Natural killer cell treated with Interleukin-12 subunit alpha and Interleukin-12 subunit beta and Interleukin-15 and Interleukin-18, amount 100 ng/mL, for 72 hours (primary cell): ENCODE data around the gene NRG4. TPM values are rescaled to one million over a fixed set of nuclear protein-coding genes. Genes with fewer than 3 reads are reported as not detected.
"Not testable (repeated sequence)": the region's sequence is repeated elsewhere in the genome, so short reads cannot be mapped to it uniquely, and the experiment has no call there.

Source experiments
- ATAC-seq, 2 donors: fragments of 150-1000 bp; cut with Tn5 transposase in 1 of 2; sonication (Bioruptor Pico), chemical (Tn5 transposase) in 1 of 2; 2 replicates each; pipeline ENCODE4 v1.10.0; 2021
- DNase-seq: peaks from one replicate; pipeline ENCODE4 v3.0.0; 2022; ENCODE audit warnings: low spot score
- H3K27ac Mint-ChIP-seq, 2 donors: 1 replicate in 1 of 2; 2 replicates in 1 of 2; pipeline ENCODE4 v1.8.0; 2022; ENCODE audit warnings: mixed read lengths in 2 of 2, mild to moderate bottlenecking in 1 of 2, moderate library complexity in 1 of 2
- H3K27me3 Mint-ChIP-seq, 2 donors: 1 replicate in 1 of 2; 2 replicates in 1 of 2; pipeline ENCODE4 v1.8.0; 2022; ENCODE audit warnings: mixed read lengths in 2 of 2
- H3K36me3 Mint-ChIP-seq: one replicate; pipeline ENCODE4 v1.8.0; 2022; ENCODE audit warnings: mixed read lengths
- H3K4me1 Mint-ChIP-seq, 2 donors: 1 replicate in 1 of 2; 2 replicates in 1 of 2; pipeline ENCODE4 v1.8.0; 2022; ENCODE audit warnings: low read depth in 2 of 2, mixed read lengths in 2 of 2, mild to moderate bottlenecking in 1 of 2
- H3K4me3 Mint-ChIP-seq: one replicate; pipeline ENCODE4 v1.8.0; 2022; ENCODE audit warnings: mixed read lengths
- H3K9me3 Mint-ChIP-seq: 2 replicates; pipeline ENCODE4 v1.8.0; 2022; ENCODE audit warnings: mixed read lengths
- total RNA-seq, 2 donors: library from RNA; stranded (reverse); gene quantifications; one replicate each; pipeline ENCODE4 v1.2.3, GENCODE V29; 2022

The NRG4 gene
- total RNA-seq, 2 donors from 2014 or later: 0.21 TPM; not detected in 1

- no peak overlapping the region for H3K4me3 Mint-ChIP-seq
- H3K9me3 Mint-ChIP-seq: no peaks in the 10 kb centered on the region
- no peak for ATAC-seq
- no peaks in the 10 kb centered on the region for H3K27me3 Mint-ChIP-seq
- peaks cover 13% of the 10 kb centered on the region for H3K36me3 Mint-ChIP-seq
- no peak overlapping the region for H3K27ac Mint-ChIP-seq
- DNase-seq: no peak
- H3K4me1 Mint-ChIP-seq: peaks cover 48 to 56% of the 10 kb centered on the region in 2 donors
Measured at GRCh38 chr15:75928680-75929608, 83.3 kb downstream of the NRG4 start.

- H3K27ac Mint-ChIP-seq: peak overlapping the region in 1 of 2 donors; percentile 12
- H3K36me3 Mint-ChIP-seq: peaks cover 15% of the 10 kb centered on the region
- ATAC-seq (no peak), DNase-seq (no peak)
- H3K4me1 Mint-ChIP-seq: peaks cover 54 to 66% of the 10 kb centered on the region in 2 donors
- peaks cover 3% of the 10 kb centered on the region for H3K9me3 Mint-ChIP-seq
- H3K27me3 Mint-ChIP-seq: no peaks in the 10 kb centered on the region
- no peak overlapping the region for H3K4me3 Mint-ChIP-seq
Measured at GRCh38 chr15:75927601-75928000, 84.6 kb downstream of the NRG4 start.

DNA sequence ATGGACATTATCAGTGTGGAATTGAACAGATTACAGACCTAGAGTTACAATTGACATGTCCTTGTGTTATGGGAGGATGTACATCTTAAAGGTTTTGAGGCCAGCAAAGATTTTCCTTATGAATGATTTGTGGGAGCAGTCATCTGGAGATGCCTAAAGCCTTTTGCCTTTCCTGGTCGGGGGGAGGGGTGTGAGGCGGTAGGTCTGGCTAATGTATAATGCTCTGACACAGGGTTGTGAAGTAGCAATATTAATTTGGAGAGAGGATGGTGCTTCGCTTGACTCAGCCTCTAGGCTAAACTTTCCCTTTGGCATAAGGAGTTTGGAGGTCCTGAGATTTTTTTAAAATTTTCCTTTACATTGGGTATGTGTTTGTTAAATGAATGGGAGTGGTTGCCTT is 85.3 kb downstream of the NRG4 start:
- H3K27ac Mint-ChIP-seq: peak overlapping the region in 1 of 2 donors; percentile 12

DNA sequence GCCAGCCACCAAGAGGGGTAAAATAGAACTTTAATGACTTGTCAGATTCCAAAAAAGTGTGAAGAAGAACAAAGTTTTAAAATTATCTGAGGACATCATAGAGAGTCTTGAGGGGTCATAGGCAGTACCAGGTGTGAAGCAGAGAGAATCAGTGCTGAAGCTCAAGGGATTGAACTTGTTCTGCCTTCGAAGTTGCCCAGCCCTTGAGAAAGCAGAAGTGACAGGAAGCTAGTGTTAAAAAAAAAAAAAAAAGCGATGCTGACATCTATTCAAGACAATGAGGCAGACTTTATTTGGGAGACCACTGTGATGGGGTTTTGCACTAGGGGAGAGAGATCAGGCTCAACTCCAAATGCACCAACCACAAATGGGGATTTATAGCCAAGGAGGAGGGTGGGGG is 86.8 kb downstream of the NRG4 start:
- no peaks in the 10 kb centered on the region for H3K27me3 Mint-ChIP-seq
- H3K36me3 Mint-ChIP-seq: peaks cover 19% of the 10 kb centered on the region
- H3K27ac Mint-ChIP-seq: peak overlapping the region in 1 of 2 donors; percentile 41
- DNase-seq (no peak), ATAC-seq (no peak)
- H3K9me3 Mint-ChIP-seq: peaks cover 3% of the 10 kb centered on the region
- peak overlapping the region; percentile 62 for H3K4me3 Mint-ChIP-seq
- H3K4me1 Mint-ChIP-seq: peaks cover 56 to 65% of the 10 kb centered on the region in 2 donors

More for the DNA sequence above, 85.3 kb downstream of the NRG4 start:
- ATAC-seq: no peak
- peaks cover 19% of the 10 kb centered on the region for H3K36me3 Mint-ChIP-seq
- peaks cover 61 to 73% of the 10 kb centered on the region in 2 donors for H3K4me1 Mint-ChIP-seq
- no peaks in the 10 kb centered on the region for H3K27me3 Mint-ChIP-seq
- no peak for DNase-seq
- peaks cover 3% of the 10 kb centered on the region for H3K9me3 Mint-ChIP-seq
- H3K4me3 Mint-ChIP-seq: no peak overlapping the region

DNA sequence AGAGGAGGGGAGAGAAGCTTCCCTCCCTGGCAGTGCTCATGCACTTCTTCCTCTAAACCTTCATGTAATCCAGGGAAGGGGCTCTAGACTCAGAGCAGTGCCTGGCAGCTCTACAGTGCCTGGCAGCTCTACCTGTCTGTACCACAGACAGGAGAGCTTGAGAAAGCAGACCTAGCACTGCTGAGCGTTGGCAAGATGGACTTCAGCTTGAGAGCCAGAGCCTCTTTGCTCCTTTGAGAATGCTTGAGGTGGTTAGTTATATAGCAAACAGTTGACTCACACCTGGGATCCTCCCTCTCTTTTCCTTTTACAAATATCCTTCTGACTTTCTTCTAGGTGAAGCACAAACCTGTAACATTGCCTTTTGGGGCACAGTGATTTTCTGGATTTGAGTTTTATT is 87.6 kb downstream of the NRG4 start:
- H3K27ac Mint-ChIP-seq: no peak overlapping the region
- ATAC-seq (no peak), DNase-seq (no peak)
- peaks cover 24% of the 10 kb centered on the region for H3K36me3 Mint-ChIP-seq
- H3K4me3 Mint-ChIP-seq: no peak overlapping the region
- peaks cover 51 to 62% of the 10 kb centered on the region in 2 donors for H3K4me1 Mint-ChIP-seq
- H3K27me3 Mint-ChIP-seq: no peaks in the 10 kb centered on the region
- H3K9me3 Mint-ChIP-seq: peaks cover 3% of the 10 kb centered on the region

GRCh38 chr15:75923756-75924155 is 88.5 kb downstream of the NRG4 start:
- peak; percentile 91 for ATAC-seq
- Mint-ChIP-seq H3K9me3 (peaks cover 3% of the 10 kb centered on the region), H3K27me3 (no peaks in the 10 kb centered on the region), H3K36me3 (peaks cover 24% of the 10 kb centered on the region), H3K4me3 (peak overlapping the region; percentile 63), H3K27ac (peak overlapping the region; percentile 0 to 5), H3K4me1 (peaks cover 48 to 62% of the 10 kb centered on the region in 2 donors)
- DNase-seq: peak; percentile 66

DNA sequence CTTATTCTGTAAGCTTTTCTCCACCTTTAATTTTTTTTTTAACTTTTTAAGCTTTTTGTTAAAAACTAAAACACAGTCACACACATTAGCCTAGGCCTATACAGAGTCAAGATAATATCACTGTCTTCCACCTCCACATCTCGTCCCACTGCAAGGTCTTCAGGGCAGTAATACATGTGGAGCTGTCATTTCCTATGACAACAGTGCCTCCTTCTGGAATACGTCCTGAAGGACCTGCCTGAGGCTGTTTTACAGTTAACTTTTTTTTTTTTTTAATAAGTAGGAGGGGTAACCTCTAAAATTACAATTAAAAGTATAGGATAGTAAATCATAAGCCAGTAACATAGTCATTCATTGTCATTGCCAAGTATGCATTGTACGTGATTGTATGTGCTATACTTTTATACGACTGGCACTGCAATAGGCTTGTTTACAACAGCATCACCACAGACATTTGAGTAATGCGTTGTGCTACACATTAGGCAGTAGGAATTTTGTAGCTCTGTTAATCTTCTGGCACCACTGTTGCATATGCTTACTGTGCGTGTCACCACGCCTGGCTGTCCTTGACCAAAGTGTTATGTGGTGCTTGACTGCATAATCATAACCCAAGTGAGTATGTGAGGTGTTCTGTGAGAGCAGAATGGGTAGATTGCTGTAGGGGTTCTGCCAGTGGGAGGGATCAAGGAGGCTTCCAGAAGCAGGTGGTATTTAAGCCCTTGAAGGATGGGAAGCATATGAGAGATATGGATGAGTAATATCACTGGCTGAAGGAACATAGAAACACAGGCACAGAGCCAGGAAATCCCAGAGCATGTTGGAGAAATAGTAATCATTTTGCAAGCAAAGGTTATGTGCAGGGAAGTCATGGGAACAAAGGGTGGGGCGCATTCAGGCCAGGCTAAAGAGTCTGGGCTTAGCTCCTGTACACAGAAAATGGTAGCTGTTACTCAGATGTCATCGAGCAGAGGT is 90.2 kb downstream of the NRG4 start:
- DNase-seq: no peak
- peaks cover 35 to 52% of the 10 kb centered on the region in 2 donors for H3K4me1 Mint-ChIP-seq
- H3K4me3 Mint-ChIP-seq: peak overlapping the region; percentile 65
- peaks cover 35% of the 10 kb centered on the region for H3K36me3 Mint-ChIP-seq
- H3K9me3 Mint-ChIP-seq: peaks cover 3% of the 10 kb centered on the region
- ATAC-seq: peak; percentile 75 to 80
- no peaks in the 10 kb centered on the region for H3K27me3 Mint-ChIP-seq
- H3K27ac Mint-ChIP-seq: peak overlapping the region; percentile 53 to 60

- no peaks in the 10 kb centered on the region for H3K27me3 Mint-ChIP-seq
- H3K9me3 Mint-ChIP-seq: peaks cover 3% of the 10 kb centered on the region
- ATAC-seq: no peak
- H3K4me3 Mint-ChIP-seq: no peak overlapping the region
- H3K36me3 Mint-ChIP-seq: peaks cover 29% of the 10 kb centered on the region
- no peak for DNase-seq
- peaks cover 24 to 35% of the 10 kb centered on the region in 2 donors for H3K4me1 Mint-ChIP-seq
- H3K27ac Mint-ChIP-seq: no peak overlapping the region
Measured at GRCh38 chr15:75920079-75920478, 92.1 kb downstream of the NRG4 start.

DNA sequence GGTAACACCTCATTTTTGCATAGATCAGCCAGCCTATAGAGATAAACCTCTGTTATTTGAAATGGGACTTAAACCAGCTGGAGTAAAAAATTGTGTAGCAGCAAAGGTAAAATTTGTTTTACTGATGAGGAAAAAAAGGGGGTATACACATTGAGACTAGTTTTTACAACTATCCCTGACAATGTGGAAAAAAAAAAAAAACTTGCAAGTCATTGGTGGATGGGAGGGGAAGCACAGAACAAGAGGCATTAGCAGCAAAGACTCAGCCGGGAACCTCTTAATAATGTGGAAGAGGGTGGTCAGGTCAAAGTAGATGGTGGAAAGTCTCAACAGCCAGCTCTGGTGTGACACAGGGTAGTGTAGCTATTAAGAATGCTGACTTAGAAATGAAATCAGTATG is 94.1 kb downstream of the NRG4 start:
- no peak overlapping the region for H3K4me3 Mint-ChIP-seq
- no peak overlapping the region for H3K27ac Mint-ChIP-seq
- peaks cover 16 to 17% of the 10 kb centered on the region in 2 donors for H3K4me1 Mint-ChIP-seq
- ATAC-seq (no peak), DNase-seq (no peak)
- no peaks in the 10 kb centered on the region for H3K9me3 Mint-ChIP-seq
- H3K36me3 Mint-ChIP-seq: peaks cover 35% of the 10 kb centered on the region
- H3K27me3 Mint-ChIP-seq: no peaks in the 10 kb centered on the region

DNA sequence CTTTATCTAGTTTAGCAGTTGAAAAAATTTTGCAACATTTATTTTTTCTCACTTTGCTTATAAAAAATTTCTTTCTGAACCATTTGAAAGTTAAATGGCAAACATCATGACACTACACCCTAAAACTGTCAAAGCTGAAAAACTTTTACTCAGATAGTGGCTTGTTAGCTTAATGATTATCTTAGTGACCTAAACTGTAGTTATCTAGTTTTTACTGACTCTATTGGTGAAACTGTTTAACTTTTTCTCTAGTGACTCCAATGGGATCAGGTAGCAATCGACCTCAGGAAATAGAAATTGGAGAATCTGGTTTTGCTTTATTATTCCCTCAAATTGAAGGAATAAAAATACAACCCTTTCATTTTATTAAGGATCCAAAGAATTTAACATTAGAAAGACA is 95.2 kb downstream of the NRG4 start:
- H3K27me3 Mint-ChIP-seq: no peaks in the 10 kb centered on the region
- H3K4me3 Mint-ChIP-seq: no peak overlapping the region
- no peak for ATAC-seq
- DNase-seq: no peak
- no peak overlapping the region for H3K27ac Mint-ChIP-seq
- peaks cover 13% of the 10 kb centered on the region in 2 donors for H3K4me1 Mint-ChIP-seq
- H3K9me3 Mint-ChIP-seq: no peaks in the 10 kb centered on the region
- peaks cover 40% of the 10 kb centered on the region for H3K36me3 Mint-ChIP-seq

DNA sequence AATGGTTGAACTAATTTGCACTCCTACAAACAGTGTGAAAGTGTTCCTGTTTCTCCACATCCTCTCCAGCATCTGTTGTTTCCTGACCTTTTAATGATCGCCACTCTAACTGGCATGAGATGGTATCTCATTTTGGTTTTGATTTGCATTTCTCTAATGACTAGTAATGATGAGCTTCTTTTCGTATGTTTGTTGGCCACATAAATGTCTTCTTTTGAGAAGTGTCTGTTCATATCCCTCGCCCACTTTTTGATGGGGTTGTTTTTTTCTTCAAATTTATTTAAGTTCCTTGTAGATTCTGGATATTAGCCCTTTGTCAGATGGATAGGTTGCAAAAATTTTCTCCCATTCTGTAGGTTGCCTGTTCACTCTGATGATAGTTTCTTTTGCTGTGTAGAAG is 101.9 kb downstream of the NRG4 start:
- not testable (repeated sequence) for H3K4me3 Mint-ChIP-seq, H3K27ac Mint-ChIP-seq, H3K27me3 Mint-ChIP-seq, H3K9me3 Mint-ChIP-seq, DNase-seq, ATAC-seq
- Mint-ChIP-seq H3K36me3 (peaks cover 55% of the 10 kb centered on the region), H3K4me1 (peaks cover 24 to 38% of the 10 kb centered on the region in 2 donors)

GRCh38 chr15:75905231-75905630 is 107.0 kb downstream of the NRG4 start:
- Mint-ChIP-seq H3K36me3 (peaks cover 13% of the 10 kb centered on the region), H3K4me1 (peaks cover 12 to 26% of the 10 kb centered on the region in 2 donors), H3K9me3 (no peaks in the 10 kb centered on the region), H3K27me3 (no peaks in the 10 kb centered on the region), H3K27ac (peak overlapping the region; percentile 77 to 86), H3K4me3 (peak overlapping the region; percentile 95)
- DNase-seq: no peak
- no peak for ATAC-seq

GRCh38 chr15:75903331-75904239 is 108.6 kb downstream of the NRG4 start, which contains the start of gene FBXO22:
FBXO22 (plus strand) TSS chr15:75903878; CDS start chr15:75903964, 86 bp downstream.
- ATAC-seq: peak; percentile 99
- no peaks in the 10 kb centered on the region for H3K9me3 Mint-ChIP-seq
- peak within 1 kb of the TSS; percentile 95 for H3K4me3 Mint-ChIP-seq
- peaks cover 11 to 13% of the 10 kb centered on the region in 2 donors for H3K4me1 Mint-ChIP-seq
- no peaks in the 10 kb centered on the region for H3K27me3 Mint-ChIP-seq
- peak; percentile 95 for DNase-seq
- H3K27ac Mint-ChIP-seq: peak within 1 kb of the TSS; percentile 77 to 86
- no peaks in the 10 kb centered on the region for H3K36me3 Mint-ChIP-seq
